Dendritic cell treated with granulocyte-macrophage colony-stimulating factor and Interleukin-4, amounts not matched to agents 40 ng/mL and 50 ng/mL, for 4 days (primary cell): Measurements from ENCODE around the gene C17orf107.

Experiments
- H3K27ac Mint-ChIP-seq: one replicate; pipeline ENCODE4 v1.8.0; 2022; ENCODE audit warnings: mild to moderate bottlenecking, mixed read lengths
- H3K27me3 Mint-ChIP-seq: one replicate; pipeline ENCODE4 v1.8.0; 2022; ENCODE audit warnings: mild to moderate bottlenecking, mixed read lengths
- H3K36me3 Mint-ChIP-seq: one replicate; pipeline ENCODE4 v1.8.0; 2022; ENCODE audit warnings: low read depth, mixed read lengths
- H3K4me1 Mint-ChIP-seq: one replicate; pipeline ENCODE4 v1.8.0; 2022; ENCODE audit warnings: low read depth, mixed read lengths
- H3K4me3 Mint-ChIP-seq: one replicate; pipeline ENCODE4 v1.8.0; 2022; ENCODE audit warnings: mild to moderate bottlenecking, moderate library complexity, mixed read lengths
- H3K9me3 Mint-ChIP-seq: one replicate; pipeline ENCODE4 v1.8.0; 2022; ENCODE audit warnings: mixed read lengths
- intact Hi-C: fragments of 100-400 bp; cut with micrococcal nuclease; formaldehyde crosslinking; loops from one replicate; pipeline ENCODE4 v1.15.0; 2022

Gene C17orf107

GRCh38 chr17:4887581-4887980, 11.8 kb upstream of the C17orf107 start:
- H3K4me3 Mint-ChIP-seq = no peak overlapping the region

GRCh38 chr17:4891411-4892410, 7.6 kb upstream of the C17orf107 start:
- peaks cover 36% of the 10 kb centered on the region for H3K4me1 Mint-ChIP-seq
- H3K9me3 Mint-ChIP-seq = no peaks in the 10 kb centered on the region
- intact Hi-C loops = no loop called here
- no peak overlapping the region for H3K4me3 Mint-ChIP-seq
- peaks cover 99% of the 10 kb centered on the region for H3K36me3 Mint-ChIP-seq
- H3K27ac Mint-ChIP-seq = no peak overlapping the region
- no peaks in the 10 kb centered on the region for H3K27me3 Mint-ChIP-seq

More at GRCh38 chr17:4887581-4887980, 11.8 kb upstream of the C17orf107 start:
- Mint-ChIP-seq H3K4me1 (peaks cover 43% of the 10 kb centered on the region), H3K9me3 (no peaks in the 10 kb centered on the region), H3K36me3 (peaks cover 91% of the 10 kb centered on the region), H3K27ac (peak overlapping the region; percentile 77), H3K27me3 (no peaks in the 10 kb centered on the region)
- intact Hi-C loops = loop anchor here (5.0 kb wide), 1 partner anchor 155 kb away; the partner anchor contains the start of gene MED11

GRCh38 chr17:4892499-4893221, 6.7 kb upstream of the C17orf107 start:
- H3K27ac Mint-ChIP-seq = no peak overlapping the region
- no peak overlapping the region for H3K4me3 Mint-ChIP-seq
- peaks cover 39% of the 10 kb centered on the region for H3K4me1 Mint-ChIP-seq
- peaks cover 99% of the 10 kb centered on the region for H3K36me3 Mint-ChIP-seq
- H3K27me3 Mint-ChIP-seq = no peaks in the 10 kb centered on the region
- intact Hi-C loops = no loop called here
- no peaks in the 10 kb centered on the region for H3K9me3 Mint-ChIP-seq

GRCh38 chr17:4893272-4893671, 6.1 kb upstream of the C17orf107 start:
- H3K4me1 Mint-ChIP-seq = peaks cover 45% of the 10 kb centered on the region
- H3K27me3 Mint-ChIP-seq = no peaks in the 10 kb centered on the region
- H3K4me3 Mint-ChIP-seq = no peak overlapping the region
- no peak overlapping the region for H3K27ac Mint-ChIP-seq
- H3K9me3 Mint-ChIP-seq = no peaks in the 10 kb centered on the region
- intact Hi-C loops = no loop called here
- H3K36me3 Mint-ChIP-seq = peaks cover 98% of the 10 kb centered on the region

- Mint-ChIP-seq H3K4me3 (no peak overlapping the region), H3K9me3 (no peaks in the 10 kb centered on the region), H3K27me3 (peaks cover 4% of the 10 kb centered on the region), H3K4me1 (peaks cover 50% of the 10 kb centered on the region), H3K36me3 (peaks cover 92% of the 10 kb centered on the region), H3K27ac (no peak overlapping the region)
- intact Hi-C loops = no loop called here
These were observed 5.4 kb upstream of the C17orf107 start for GRCh38 chr17:4893721-4894560.

- peaks cover 11% of the 10 kb centered on the region for H3K27me3 Mint-ChIP-seq
- no peak overlapping the region for H3K27ac Mint-ChIP-seq
- H3K9me3 Mint-ChIP-seq = no peaks in the 10 kb centered on the region
- peaks cover 60% of the 10 kb centered on the region for H3K4me1 Mint-ChIP-seq
- H3K36me3 Mint-ChIP-seq = peaks cover 80% of the 10 kb centered on the region
- intact Hi-C loops = no loop called here
- H3K4me3 Mint-ChIP-seq = no peak overlapping the region
These were observed 4.2 kb upstream of the C17orf107 start for GRCh38 chr17:4895121-4895520.

- Mint-ChIP-seq H3K27ac (no peak overlapping the region), H3K4me1 (peaks cover 67% of the 10 kb centered on the region), H3K36me3 (peaks cover 73% of the 10 kb centered on the region), H3K9me3 (no peaks in the 10 kb centered on the region), H3K4me3 (no peak overlapping the region), H3K27me3 (peaks cover 17% of the 10 kb centered on the region)
- intact Hi-C loops = no loop called here
These were observed 3.5 kb upstream of the C17orf107 start for GRCh38 chr17:4895657-4896331.

GRCh38 chr17:4896332-4897197, 2.8 kb upstream of the C17orf107 start:
- intact Hi-C loops = no loop called here
- Mint-ChIP-seq H3K9me3 (no peaks in the 10 kb centered on the region), H3K36me3 (peaks cover 65% of the 10 kb centered on the region), H3K4me3 (no peak overlapping the region), H3K27ac (no peak overlapping the region), H3K4me1 (peaks cover 74% of the 10 kb centered on the region), H3K27me3 (peaks cover 21% of the 10 kb centered on the region)

- H3K4me1 Mint-ChIP-seq = peaks cover 78% of the 10 kb centered on the region
- no peaks in the 10 kb centered on the region for H3K9me3 Mint-ChIP-seq
- no peak overlapping the region for H3K4me3 Mint-ChIP-seq
- intact Hi-C loops = no loop called here
- H3K27me3 Mint-ChIP-seq = peaks cover 25% of the 10 kb centered on the region
- H3K27ac Mint-ChIP-seq = no peak overlapping the region
- H3K36me3 Mint-ChIP-seq = peaks cover 59% of the 10 kb centered on the region
These were observed 2.1 kb upstream of the C17orf107 start for GRCh38 chr17:4897198-4897687.

- Mint-ChIP-seq H3K4me1 (peaks cover 83% of the 10 kb centered on the region), H3K27me3 (peaks cover 30% of the 10 kb centered on the region), H3K4me3 (no peak overlapping the region), H3K36me3 (peaks cover 53% of the 10 kb centered on the region), H3K27ac (no peak overlapping the region), H3K9me3 (no peaks in the 10 kb centered on the region)
- intact Hi-C loops = no loop called here
These were observed 1.6 kb upstream of the C17orf107 start for GRCh38 chr17:4897785-4898184.

GRCh38 chr17:4898351-4898750, 985 bp upstream of the C17orf107 start:
- Mint-ChIP-seq H3K4me1 (peaks cover 84% of the 10 kb centered on the region), H3K27ac (peak overlapping the region; percentile 47), H3K36me3 (peaks cover 47% of the 10 kb centered on the region), H3K27me3 (peaks cover 33% of the 10 kb centered on the region), H3K4me3 (peak overlapping the region; percentile 68), H3K9me3 (no peaks in the 10 kb centered on the region)
- intact Hi-C loops = no loop called here

GRCh38 chr17:4898927-4899326, 409 bp upstream of the C17orf107 start:
- peak overlapping the region; percentile 82 for H3K27ac Mint-ChIP-seq
- H3K4me1 Mint-ChIP-seq = peaks cover 83% of the 10 kb centered on the region
- H3K36me3 Mint-ChIP-seq = peaks cover 42% of the 10 kb centered on the region
- peaks cover 35% of the 10 kb centered on the region for H3K27me3 Mint-ChIP-seq
- no peaks in the 10 kb centered on the region for H3K9me3 Mint-ChIP-seq
- peak overlapping the region; percentile 68 for H3K4me3 Mint-ChIP-seq
- intact Hi-C loops = no loop called here
